ENCODE data around the gene TMEM117.

DNA sequence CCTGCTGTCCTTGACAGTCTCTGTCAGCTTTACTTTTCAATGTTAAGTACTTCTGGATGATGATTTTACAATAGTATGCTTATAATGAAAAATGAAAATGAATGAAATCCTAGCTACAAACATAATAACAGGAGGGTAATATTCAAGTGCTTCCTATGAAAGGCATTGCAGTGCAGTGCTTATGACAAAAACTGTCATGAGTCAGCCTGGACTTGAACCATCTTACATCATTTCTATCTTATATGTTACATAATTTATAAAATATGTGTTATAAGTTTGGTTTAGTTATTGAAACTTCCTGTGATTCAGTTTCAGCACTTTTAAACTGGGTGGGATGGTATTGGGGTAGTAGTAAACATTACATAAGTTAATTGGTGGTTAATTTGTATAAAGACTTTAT, 451.7 kb downstream of the TMEM117 start:
- TF ChIP-seq, protein P1, sequence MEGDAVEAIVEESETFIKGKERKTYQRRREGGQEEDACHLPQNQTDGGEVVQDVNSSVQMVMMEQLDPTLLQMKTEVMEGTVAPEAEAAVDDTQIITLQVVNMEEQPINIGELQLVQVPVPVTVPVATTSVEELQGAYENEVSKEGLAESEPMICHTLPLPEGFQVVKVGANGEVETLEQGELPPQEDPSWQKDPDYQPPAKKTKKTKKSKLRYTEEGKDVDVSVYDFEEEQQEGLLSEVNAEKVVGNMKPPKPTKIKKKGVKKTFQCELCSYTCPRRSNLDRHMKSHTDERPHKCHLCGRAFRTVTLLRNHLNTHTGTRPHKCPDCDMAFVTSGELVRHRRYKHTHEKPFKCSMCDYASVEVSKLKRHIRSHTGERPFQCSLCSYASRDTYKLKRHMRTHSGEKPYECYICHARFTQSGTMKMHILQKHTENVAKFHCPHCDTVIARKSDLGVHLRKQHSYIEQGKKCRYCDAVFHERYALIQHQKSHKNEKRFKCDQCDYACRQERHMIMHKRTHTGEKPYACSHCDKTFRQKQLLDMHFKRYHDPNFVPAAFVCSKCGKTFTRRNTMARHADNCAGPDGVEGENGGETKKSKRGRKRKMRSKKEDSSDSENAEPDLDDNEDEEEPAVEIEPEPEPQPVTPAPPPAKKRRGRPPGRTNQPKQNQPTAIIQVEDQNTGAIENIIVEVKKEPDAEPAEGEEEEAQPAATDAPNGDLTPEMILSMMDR (IDR thresholded peaks at IDR 0.05), result no peak
- TF ChIP-seq POLR2AphosphoS5 (IDR thresholded peaks at IDR 0.05) (no peak), POLR2A (IDR thresholded peaks at IDR 0.05) (no peak)
